Smooth muscle cell (in vitro differentiated cells): Measurements from ENCODE around the gene PAXX. TPM values are rescaled to one million over a fixed set of nuclear protein-coding genes. Genes with fewer than 3 reads are reported as not detected.

ENCODE experiments used
- DNase-seq: peaks from one replicate; lab custom pipeline; 2025; ENCODE audit not compliant: unreplicated experiment; lab: John Stamatoyannopoulos, UW
- H2AFZ ChIP-seq: fragments of 200-600 bp; sonication (generic); 2 replicates; pipeline ENCODE4 v1.6.0; 2016; ENCODE audit warnings: antibody characterized with exemption, low read depth, mild to moderate bottlenecking
- H3F3A ChIP-seq: fragments of 200-600 bp; sonication (generic); 2 replicates; pipeline ENCODE4 v1.6.0; 2017; ENCODE audit warnings: antibody characterized with exemption, low read depth
- H3K27ac ChIP-seq: fragments of 200-600 bp; sonication (generic); 2 replicates; pipeline ENCODE4 v1.5.1; 2016; ENCODE audit warnings: low read depth, mild to moderate bottlenecking
- H3K27me3 ChIP-seq: fragments of 200-600 bp; sonication (generic); 2 replicates; pipeline ENCODE4 v1.6.1; 2016; ENCODE audit warnings: low read depth, mild to moderate bottlenecking
- H3K36me3 ChIP-seq: fragments of 200-600 bp; sonication (generic); 2 replicates; pipeline ENCODE4 v1.5.1; 2016; ENCODE audit warnings: low read depth
- H3K4me1 ChIP-seq: fragments of 200-600 bp; sonication (generic); 2 replicates; pipeline ENCODE4 v1.5.1; 2016; ENCODE audit warnings: low read depth
- H3K4me2 ChIP-seq: fragments of 200-600 bp; sonication (generic); 2 replicates; pipeline ENCODE4 v1.6.0; 2016; ENCODE audit warnings: mild to moderate bottlenecking
- H3K4me3 ChIP-seq: fragments of 200-600 bp; sonication (generic); 2 replicates; pipeline ENCODE4 v1.5.1; 2016; ENCODE audit warnings: mild to moderate bottlenecking
- H3K79me2 ChIP-seq: fragments of 200-600 bp; sonication (generic); 2 replicates; pipeline ENCODE4 v1.6.0; 2016; ENCODE audit warnings: low read depth, mild to moderate bottlenecking
- H3K9ac ChIP-seq: fragments of 200-600 bp; sonication (generic); 2 replicates; pipeline ENCODE4 v1.6.0; 2016; ENCODE audit warnings: low read depth
- H3K9me3 ChIP-seq: fragments of 200-600 bp; sonication (generic); replicated peaks from 2 replicates; pipeline ENCODE4 v1.5.1; 2016; ENCODE audit warnings: low read depth
- H4K20me1 ChIP-seq: fragments of 200-600 bp; sonication (generic); 2 replicates; pipeline ENCODE4 v1.6.0; 2016; ENCODE audit warnings: low read depth
- WGBS: methylation state at CpG from one replicate; pipeline ENCODE4 v1.1.7; 2016; ENCODE audit warnings: low lambda C conversion rate; 5-methylcytosine and 5-hydroxymethylcytosine counted together
- polyA plus RNA-seq: library from polyadenylated mRNA; unstranded; fragments of >200 nt; fragmentation: Nextera tagmentation; extraction: Ambion mirVana; gene quantifications from 2 replicates; pipeline ENCODE4 v1.2.1, GENCODE V29; 2016
- total RNA-seq: library from RNA; depleted of rRNA; stranded (reverse); fragments of >200 nt; gene quantifications from 2 replicates; pipeline ENCODE4 v1.2.3, GENCODE V29; 2014
- TF ChIP-seq, protein P1 (sequence below): fragments of 200-600 bp; sonication (generic); IDR thresholded peaks from 2 replicates; pipeline ENCODE4 v1.5.1; 2017; ENCODE audit warnings: borderline replicate concordance, mild to moderate bottlenecking, antibody characterized with exemption; ENCODE audit not compliant: insufficient read depth, poor library complexity, severe bottlenecking

PAXX gene
- total and polyA plus RNA-seq, 2 experiments from 2014 or later = 27.4 to 62.0 TPM

DNA sequence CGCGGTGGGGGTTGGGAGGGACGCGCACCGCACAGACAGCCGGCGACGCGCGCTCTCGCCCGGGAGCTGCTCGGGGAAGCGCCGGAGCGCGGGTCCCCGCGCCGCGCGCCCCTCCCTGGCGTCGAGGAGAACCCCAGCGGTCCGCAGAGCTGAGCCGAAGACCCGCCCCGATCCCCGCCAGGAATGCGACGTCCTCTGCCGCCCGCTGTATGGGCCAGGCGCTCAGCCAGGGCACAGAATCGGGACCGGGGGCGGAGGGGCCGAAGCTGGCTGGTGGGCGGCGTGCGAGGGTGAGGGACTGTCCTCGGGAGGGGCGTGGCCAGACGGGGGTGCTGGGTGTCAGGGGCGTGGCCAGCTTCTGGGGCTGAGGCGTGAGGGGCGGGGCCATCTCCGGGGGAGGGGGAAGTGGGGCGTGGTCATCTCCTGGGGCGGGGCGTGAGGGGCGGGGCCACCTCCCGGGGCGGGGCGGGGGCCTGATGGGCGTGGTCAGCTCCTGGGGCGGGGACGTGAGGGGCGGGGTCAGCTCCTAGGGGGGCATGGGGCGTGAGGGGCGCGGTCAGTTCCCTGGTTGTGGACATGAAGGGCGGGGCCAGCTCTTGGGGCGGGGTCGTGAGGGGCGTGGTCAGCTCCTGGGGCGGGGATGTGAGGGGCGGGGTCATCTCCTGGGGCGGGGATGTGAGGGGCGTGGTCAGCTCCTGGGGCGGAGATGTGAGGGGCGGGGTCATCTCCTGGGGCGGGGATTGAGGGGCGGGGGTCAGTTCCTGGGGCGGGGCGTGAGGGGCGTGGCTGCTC lies 14.0 kb upstream of the PAXX start:
- peaks cover 9% of the 10 kb centered on the region for H4K20me1 ChIP-seq
- H3K79me2 ChIP-seq = no peaks in the 10 kb centered on the region
- H3K27ac ChIP-seq = no peak overlapping the region
- H2AFZ ChIP-seq = peak overlapping the region; percentile 89
- H3K4me3 ChIP-seq = peak overlapping the region; percentile 48
- peak overlapping the region; percentile 82 for H3K4me2 ChIP-seq
- H3K9me3 ChIP-seq = no peaks in the 10 kb centered on the region
- DNase-seq = peak; percentile 86
- peaks cover 4% of the 10 kb centered on the region for H3K4me1 ChIP-seq
- H3K9ac ChIP-seq = no peak overlapping the region
- no peaks in the 10 kb centered on the region for H3K27me3 ChIP-seq
- H3F3A ChIP-seq = no peaks in the 10 kb centered on the region
- H3K36me3 ChIP-seq = no peaks in the 10 kb centered on the region
- WGBS = under 1% methylated on average over 45 of the region's 78 CpGs
- TF ChIP-seq, protein P1, sequence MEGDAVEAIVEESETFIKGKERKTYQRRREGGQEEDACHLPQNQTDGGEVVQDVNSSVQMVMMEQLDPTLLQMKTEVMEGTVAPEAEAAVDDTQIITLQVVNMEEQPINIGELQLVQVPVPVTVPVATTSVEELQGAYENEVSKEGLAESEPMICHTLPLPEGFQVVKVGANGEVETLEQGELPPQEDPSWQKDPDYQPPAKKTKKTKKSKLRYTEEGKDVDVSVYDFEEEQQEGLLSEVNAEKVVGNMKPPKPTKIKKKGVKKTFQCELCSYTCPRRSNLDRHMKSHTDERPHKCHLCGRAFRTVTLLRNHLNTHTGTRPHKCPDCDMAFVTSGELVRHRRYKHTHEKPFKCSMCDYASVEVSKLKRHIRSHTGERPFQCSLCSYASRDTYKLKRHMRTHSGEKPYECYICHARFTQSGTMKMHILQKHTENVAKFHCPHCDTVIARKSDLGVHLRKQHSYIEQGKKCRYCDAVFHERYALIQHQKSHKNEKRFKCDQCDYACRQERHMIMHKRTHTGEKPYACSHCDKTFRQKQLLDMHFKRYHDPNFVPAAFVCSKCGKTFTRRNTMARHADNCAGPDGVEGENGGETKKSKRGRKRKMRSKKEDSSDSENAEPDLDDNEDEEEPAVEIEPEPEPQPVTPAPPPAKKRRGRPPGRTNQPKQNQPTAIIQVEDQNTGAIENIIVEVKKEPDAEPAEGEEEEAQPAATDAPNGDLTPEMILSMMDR = no peak

DNA sequence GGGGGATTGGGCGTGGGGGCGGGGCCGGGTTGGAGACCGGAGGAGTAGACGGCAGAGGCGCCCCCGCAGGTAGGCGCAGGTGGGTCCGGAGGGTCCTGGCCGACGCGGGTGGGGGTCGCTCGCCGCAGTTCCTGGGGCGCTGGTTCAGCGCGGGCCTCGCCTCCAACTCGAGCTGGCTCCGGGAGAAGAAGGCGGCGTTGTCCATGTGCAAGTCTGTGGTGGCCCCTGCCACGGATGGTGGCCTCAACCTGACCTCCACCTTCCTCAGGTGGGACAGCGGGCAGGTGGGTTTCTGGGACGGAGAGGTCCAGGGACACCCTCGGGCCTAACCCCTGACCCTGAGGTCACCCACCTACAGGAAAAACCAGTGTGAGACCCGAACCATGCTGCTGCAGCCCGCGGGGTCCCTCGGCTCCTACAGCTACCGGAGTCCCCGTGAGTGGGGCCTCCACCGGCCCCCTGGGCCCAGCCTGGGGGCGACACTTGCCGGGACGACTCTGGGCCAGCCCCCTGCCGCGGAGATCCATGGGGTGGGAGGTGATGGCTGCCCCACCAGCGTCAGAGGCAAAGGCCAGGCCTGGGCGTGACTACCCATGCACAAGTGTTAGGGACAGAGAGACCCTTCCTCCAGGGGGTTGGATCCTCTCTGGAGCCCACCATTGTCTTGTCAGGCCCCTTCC lies 13.2 kb upstream of the PAXX start:
- H4K20me1 ChIP-seq = peaks cover 9% of the 10 kb centered on the region
- WGBS = 87% methylated on average over 23 of the region's 41 CpGs
- no peak for DNase-seq
- H3K4me3 ChIP-seq = no peak overlapping the region
- no peaks in the 10 kb centered on the region for H3K36me3 ChIP-seq
- H3K27me3 ChIP-seq = peaks cover 3% of the 10 kb centered on the region
- no peaks in the 10 kb centered on the region for H3K79me2 ChIP-seq
- no peak overlapping the region for H3K4me2 ChIP-seq
- no peak overlapping the region for H3K9ac ChIP-seq
- H3K9me3 ChIP-seq = no peaks in the 10 kb centered on the region
- H3F3A ChIP-seq = no peaks in the 10 kb centered on the region
- TF ChIP-seq, protein P1 = no peak
- H2AFZ ChIP-seq = no peak overlapping the region
- H3K27ac ChIP-seq = no peak overlapping the region
- H3K4me1 ChIP-seq = peaks cover 4% of the 10 kb centered on the region

DNA sequence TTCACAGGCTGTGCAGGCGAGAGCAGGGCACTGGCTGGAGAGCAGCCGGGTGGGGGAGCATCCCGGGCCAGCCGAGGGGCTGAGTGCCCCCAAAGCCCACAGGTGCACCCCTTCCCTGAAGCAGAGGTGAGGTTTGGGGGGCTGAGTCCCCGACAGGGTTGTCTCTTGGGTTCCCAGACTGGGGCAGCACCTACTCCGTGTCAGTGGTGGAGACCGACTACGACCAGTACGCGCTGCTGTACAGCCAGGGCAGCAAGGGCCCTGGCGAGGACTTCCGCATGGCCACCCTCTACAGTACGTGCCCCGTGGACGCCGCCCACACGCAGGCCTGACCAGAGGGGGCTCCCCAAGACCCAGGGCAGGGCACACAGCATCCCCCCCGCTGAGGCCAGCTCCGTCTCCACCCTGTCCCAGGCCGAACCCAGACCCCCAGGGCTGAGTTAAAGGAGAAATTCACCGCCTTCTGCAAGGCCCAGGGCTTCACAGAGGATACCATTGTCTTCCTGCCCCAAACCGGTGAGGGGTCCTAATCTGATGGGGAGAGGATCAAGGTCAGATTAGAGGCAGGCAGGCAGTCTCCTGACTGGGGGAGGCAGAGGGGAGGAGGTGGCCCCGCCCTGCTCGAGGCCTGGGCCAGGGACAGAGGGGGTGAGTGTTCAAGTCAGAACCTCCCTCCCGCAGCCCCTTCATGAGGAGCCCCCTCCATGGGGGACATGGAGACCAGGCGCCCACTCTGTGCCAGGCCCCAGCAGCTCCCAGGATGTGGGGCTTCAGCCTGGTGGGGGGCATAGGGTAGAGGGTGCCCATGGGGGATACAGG lies 12.2 kb upstream of the PAXX start:
- no peak for DNase-seq
- H3K9ac ChIP-seq = no peak overlapping the region
- peaks cover 9% of the 10 kb centered on the region for H4K20me1 ChIP-seq
- 90% methylated on average over 26 of the region's 26 CpGs for WGBS
- no peaks in the 10 kb centered on the region for H3K36me3 ChIP-seq
- no peak overlapping the region for H2AFZ ChIP-seq
- no peak overlapping the region for H3K27ac ChIP-seq
- TF ChIP-seq, protein P1 = no peak
- H3K4me2 ChIP-seq = no peak overlapping the region
- H3K4me3 ChIP-seq = no peak overlapping the region
- peaks cover 4% of the 10 kb centered on the region for H3K4me1 ChIP-seq
- peaks cover 13% of the 10 kb centered on the region for H3K27me3 ChIP-seq
- no peaks in the 10 kb centered on the region for H3K79me2 ChIP-seq
- no peaks in the 10 kb centered on the region for H3K9me3 ChIP-seq
- no peaks in the 10 kb centered on the region for H3F3A ChIP-seq
